Hippocampal formation (tissue), 2 donors: Measurements from ENCODE around the gene PRPS1.
"Not testable (repeated sequence)": the region's sequence is repeated elsewhere in the genome, so short reads cannot be mapped to it uniquely, and the experiment has no call there.

Source experiments
- DNase-seq, 2 donors: peaks; one replicate each; lab custom pipeline; 2025; lab: John Stamatoyannopoulos, UW

PRPS1 gene

GRCh38 chrX:107630031-107630689 lies 1.9 kb downstream of the PRPS1 start:
- DNase-seq: no peak

- DNase-seq: no peak
Observed at GRCh38 chrX:107632346-107632745, 4.0 kb downstream of the PRPS1 start.

- DNase-seq: no peak
Observed at GRCh38 chrX:107646735-107647134, 18.4 kb downstream of the PRPS1 start.

GRCh38 chrX:107648332-107648731 lies 20.0 kb downstream of the PRPS1 start:
- no peak for DNase-seq

- DNase-seq: no peak
Observed at GRCh38 chrX:107654566-107654871, 26.2 kb downstream of the PRPS1 start.

- DNase-seq: peak in 1 of 2 donors; percentile 6
Observed at GRCh38 chrX:107654872-107655761, 26.8 kb downstream of the PRPS1 start.

GRCh38 chrX:107656978-107657377 lies 28.7 kb downstream of the PRPS1 start:
- DNase-seq: no peak

GRCh38 chrX:107658660-107659059 lies 30.4 kb downstream of the PRPS1 start:
- no peak for DNase-seq

- no peak for DNase-seq
Observed at GRCh38 chrX:107659286-107659685, 31.0 kb downstream of the PRPS1 start.

- DNase-seq: peak; percentile 1 to 61
Observed at GRCh38 chrX:107659768-107660167, 31.5 kb downstream of the PRPS1 start.

GRCh38 chrX:107662145-107662544 lies 33.8 kb downstream of the PRPS1 start:
- no peak for DNase-seq

GRCh38 chrX:107662824-107663223 lies 34.5 kb downstream of the PRPS1 start:
- DNase-seq: no peak

- DNase-seq: no peak
Observed at GRCh38 chrX:107666931-107667330, 38.6 kb downstream of the PRPS1 start.

- no peak for DNase-seq
Observed at GRCh38 chrX:107667426-107667825, 39.1 kb downstream of the PRPS1 start.

GRCh38 chrX:107668710-107669109 lies 40.4 kb downstream of the PRPS1 start:
- not testable (repeated sequence) for DNase-seq

- no peak for DNase-seq
Observed at GRCh38 chrX:107669261-107669660, 41.0 kb downstream of the PRPS1 start.

GRCh38 chrX:107669885-107670628 lies 41.7 kb downstream of the PRPS1 start:
- DNase-seq: no peak

GRCh38 chrX:107671256-107671655 lies 42.9 kb downstream of the PRPS1 start:
- DNase-seq: not testable (repeated sequence)

GRCh38 chrX:107672955-107673378 lies 44.7 kb downstream of the PRPS1 start:
- peak in 1 of 2 donors; percentile 7 for DNase-seq

GRCh38 chrX:107673431-107673830 lies 45.1 kb downstream of the PRPS1 start:
- no peak for DNase-seq

- DNase-seq: no peak
Observed at GRCh38 chrX:107673933-107674479, 45.7 kb downstream of the PRPS1 start.
